ENCODE measurements around the gene TMEM273. TPM values are rescaled to one million over a fixed set of nuclear protein-coding genes. Genes with fewer than 3 reads are reported as not detected.

TMEM273 gene
- total RNA-seq, 4 donors from 2014 or later = 3.2 to 12.2 (median 7.1) TPM

DNA sequence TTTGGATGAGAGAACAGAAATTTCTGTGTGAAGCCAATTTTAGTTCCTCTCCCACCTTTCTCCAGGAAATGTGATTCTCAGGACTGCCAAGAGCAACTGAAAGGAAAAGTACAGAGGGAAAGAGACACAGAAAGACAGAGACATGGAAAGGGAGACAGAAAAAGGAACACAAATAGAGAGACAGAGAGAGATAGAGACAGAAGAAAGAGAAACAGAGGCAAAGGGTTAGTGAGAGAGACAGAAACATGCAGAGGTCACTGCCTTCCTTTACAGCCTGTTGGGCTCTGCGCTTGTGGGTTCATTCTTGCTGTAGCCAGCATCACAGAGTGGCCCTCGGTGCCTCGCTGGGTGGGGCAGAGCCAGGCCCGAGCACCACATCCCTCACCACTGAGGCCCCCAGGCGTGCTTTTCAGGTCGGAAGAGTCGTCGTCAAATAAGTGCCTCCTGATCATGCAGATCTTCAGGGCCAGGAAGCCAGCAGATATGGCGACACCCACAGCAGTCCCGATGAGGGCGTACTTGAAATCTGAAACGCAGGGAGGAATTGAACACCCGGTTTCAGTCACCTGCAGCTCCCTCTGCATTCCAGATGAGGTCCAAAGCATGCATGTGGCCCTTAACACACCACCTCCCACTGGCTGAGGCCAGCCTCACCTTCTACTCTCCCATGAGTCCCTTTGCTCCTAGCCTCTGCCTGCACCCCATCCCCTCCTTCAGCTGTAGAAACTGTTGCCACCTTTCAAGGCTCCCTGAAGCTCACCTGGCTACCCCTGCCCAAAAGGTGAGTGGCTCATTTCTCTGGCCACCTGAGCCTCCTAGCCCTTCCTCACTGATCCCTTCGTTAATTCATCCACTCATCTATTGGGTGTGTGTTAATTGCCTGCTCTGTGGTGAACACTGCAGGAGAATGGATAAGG lies 21.4 kb downstream of the TMEM273 start:
- WGBS, 2 donors = 73 to 82% methylated on average over 14 of the region's 14 CpGs
- no peak overlapping the region for H3K4me3 ChIP-seq (ENCODE audit: low read depth, poor library complexity, severe bottlenecking)
- TF ChIP-seq, protein P1, sequence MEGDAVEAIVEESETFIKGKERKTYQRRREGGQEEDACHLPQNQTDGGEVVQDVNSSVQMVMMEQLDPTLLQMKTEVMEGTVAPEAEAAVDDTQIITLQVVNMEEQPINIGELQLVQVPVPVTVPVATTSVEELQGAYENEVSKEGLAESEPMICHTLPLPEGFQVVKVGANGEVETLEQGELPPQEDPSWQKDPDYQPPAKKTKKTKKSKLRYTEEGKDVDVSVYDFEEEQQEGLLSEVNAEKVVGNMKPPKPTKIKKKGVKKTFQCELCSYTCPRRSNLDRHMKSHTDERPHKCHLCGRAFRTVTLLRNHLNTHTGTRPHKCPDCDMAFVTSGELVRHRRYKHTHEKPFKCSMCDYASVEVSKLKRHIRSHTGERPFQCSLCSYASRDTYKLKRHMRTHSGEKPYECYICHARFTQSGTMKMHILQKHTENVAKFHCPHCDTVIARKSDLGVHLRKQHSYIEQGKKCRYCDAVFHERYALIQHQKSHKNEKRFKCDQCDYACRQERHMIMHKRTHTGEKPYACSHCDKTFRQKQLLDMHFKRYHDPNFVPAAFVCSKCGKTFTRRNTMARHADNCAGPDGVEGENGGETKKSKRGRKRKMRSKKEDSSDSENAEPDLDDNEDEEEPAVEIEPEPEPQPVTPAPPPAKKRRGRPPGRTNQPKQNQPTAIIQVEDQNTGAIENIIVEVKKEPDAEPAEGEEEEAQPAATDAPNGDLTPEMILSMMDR (IDR thresholded peaks at IDR 0.05) = no peak
- TF ChIP-seq POLR2A (IDR thresholded peaks at IDR 0.05) = no peak
- intact Hi-C loops (cut with DNase I; ENCODE audit: low total_unique reads) = loop anchor here (10.0 kb wide), 1 partner anchor 192 kb away; no protein-coding TSS in a partner anchor
- no peak for DNase-seq (ENCODE audit: low spot score in 2 of 2)

DNA sequence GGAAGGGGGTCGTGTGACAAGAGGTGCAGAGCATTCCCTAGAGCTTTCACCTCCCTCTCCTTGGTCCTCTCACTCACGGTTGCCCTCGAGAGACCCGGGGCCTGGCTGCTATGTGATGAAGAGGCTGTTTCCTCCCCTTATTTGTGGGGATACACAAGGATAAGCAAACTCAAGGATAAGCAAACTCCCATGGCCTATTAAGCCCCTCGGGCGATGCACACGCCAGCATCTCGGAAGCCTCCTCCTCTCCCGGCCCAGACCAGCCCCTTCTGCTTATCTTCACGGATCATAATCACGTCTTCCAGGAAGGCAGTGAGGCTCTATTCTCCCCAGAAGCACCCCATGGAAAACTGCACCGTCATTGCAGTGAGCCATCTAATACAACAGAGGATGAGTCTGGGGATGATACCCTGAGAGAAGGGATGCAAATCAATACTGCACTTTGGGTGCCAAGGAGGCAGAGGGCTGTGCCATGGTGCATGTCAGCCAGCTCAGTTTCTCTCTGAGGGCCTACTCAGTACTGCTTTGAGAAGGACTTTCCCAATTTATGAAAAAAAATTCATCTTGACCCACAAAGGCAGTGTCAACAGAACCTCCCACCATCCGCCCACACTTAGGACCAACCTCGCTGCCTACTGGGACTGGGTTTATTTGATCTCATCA lies 22.2 kb downstream of the TMEM273 start:
- no peak for DNase-seq (ENCODE audit: low spot score in 2 of 2)
- TF ChIP-seq POLR2A (IDR thresholded peaks at IDR 0.05) = no peak
- TF ChIP-seq, protein P1 (IDR thresholded peaks at IDR 0.05) = no peak
- WGBS, 2 donors = 82 to 88% methylated on average over 14 of the region's 14 CpGs
- no peak overlapping the region for H3K4me3 ChIP-seq (ENCODE audit: low read depth, poor library complexity, severe bottlenecking)
- intact Hi-C loops (cut with DNase I; ENCODE audit: low total_unique reads) = loop anchor here (10.0 kb wide), 1 partner anchor 191 kb away; no protein-coding TSS in a partner anchor

DNA sequence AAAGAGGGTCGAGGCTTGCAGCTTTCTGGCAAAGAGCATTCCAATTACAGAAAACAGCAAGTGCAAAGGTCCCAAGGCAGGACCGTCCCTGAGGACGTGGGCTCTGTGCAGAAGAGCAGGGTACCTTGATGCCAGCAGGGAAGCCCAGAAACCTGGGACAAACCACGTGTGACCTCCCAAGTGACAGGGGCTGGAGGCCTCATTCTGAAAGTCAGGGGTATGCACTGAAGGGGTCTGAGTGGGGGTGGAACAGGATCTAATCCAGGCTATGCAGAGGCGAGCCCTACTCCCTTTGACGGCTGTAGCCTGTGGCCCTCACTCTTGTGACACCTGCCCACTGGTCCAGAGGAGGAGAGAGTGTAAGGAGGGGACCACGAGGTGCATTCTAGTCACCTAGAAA lies 22.9 kb downstream of the TMEM273 start:
- intact Hi-C loops (cut with DNase I; ENCODE audit: low total_unique reads) = loop anchor here (10.0 kb wide), 1 partner anchor 190 kb away; no protein-coding TSS in a partner anchor
- no peak for DNase-seq (ENCODE audit: low spot score in 2 of 2)
- WGBS, 2 donors = 83 to 88% methylated on average over 7 of the region's 7 CpGs
- no peak overlapping the region for H3K4me3 ChIP-seq (ENCODE audit: low read depth, poor library complexity, severe bottlenecking)
- no peak for TF ChIP-seq POLR2A (IDR thresholded peaks at IDR 0.05)
- TF ChIP-seq, protein P1 (IDR thresholded peaks at IDR 0.05) = no peak

DNA sequence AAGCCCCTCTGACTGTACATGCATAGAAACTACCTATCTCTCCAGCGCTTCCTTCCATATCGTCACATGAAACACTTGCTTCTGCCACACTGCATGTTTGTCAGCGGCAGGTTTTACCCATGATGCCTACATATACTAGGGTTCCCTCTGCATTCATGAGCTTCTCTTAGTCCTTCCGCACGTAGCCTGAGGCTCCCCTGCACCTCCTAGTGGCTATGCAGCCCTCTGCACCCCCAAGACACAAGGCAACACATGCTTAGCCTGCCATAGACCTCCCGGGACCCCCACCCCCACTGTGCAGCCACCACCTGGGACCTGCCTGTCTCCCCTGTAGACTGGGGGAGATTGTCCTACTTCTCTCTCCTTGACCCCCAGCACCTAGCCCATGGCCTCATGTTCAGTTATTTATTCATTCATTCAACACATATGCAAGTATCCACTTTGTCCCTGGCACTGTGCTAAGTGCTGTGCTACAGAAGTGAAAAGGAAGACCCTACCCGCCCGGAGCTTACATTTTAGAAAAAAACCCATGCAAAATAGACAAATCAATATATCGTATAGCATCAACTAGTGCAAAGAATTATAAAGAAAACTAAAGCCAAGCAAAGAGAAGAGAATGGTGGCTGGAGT lies 23.5 kb downstream of the TMEM273 start:
- no peak overlapping the region for H3K4me3 ChIP-seq (ENCODE audit: low read depth, poor library complexity, severe bottlenecking)
- 68 to 81% methylated on average over 9 of the region's 9 CpGs for WGBS, 2 donors
- intact Hi-C loops (cut with DNase I; ENCODE audit: low total_unique reads) = loop anchor here (10.0 kb wide), 1 partner anchor 190 kb away; no protein-coding TSS in a partner anchor
- no peak for DNase-seq (ENCODE audit: low spot score in 2 of 2)
- TF ChIP-seq, protein P1 (IDR thresholded peaks at IDR 0.05) = no peak
- TF ChIP-seq POLR2A (IDR thresholded peaks at IDR 0.05) = no peak

DNA sequence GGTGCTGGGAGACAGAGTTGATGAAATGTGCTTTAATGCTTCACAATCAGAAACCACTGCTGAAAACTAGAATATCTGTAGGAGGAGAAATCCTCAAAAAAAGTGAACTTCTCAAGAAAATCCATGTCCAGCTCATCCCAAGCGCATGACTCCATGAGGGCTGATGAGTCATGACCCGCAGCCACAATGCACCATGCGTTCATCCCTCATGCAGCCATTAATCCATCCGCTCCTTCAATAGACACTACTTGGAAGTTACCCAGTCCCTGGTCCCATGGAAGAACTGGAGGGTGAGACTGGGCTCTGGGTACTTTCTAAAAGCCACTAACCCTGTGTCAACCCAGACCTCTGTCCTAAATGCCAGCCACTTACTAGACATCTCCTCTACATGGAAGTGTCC lies 24.4 kb downstream of the TMEM273 start:
- DNase-seq (ENCODE audit: low spot score in 2 of 2) = no peak
- 94 to 98% methylated on average over 4 of the region's 4 CpGs for WGBS, 2 donors
- intact Hi-C loops (cut with DNase I; ENCODE audit: low total_unique reads) = loop anchor here (10.0 kb wide), 1 partner anchor 189 kb away; no protein-coding TSS in a partner anchor
- TF ChIP-seq POLR2A (IDR thresholded peaks at IDR 0.05) = no peak
- TF ChIP-seq, protein P1 (IDR thresholded peaks at IDR 0.05) = no peak
- no peak overlapping the region for H3K4me3 ChIP-seq (ENCODE audit: low read depth, poor library complexity, severe bottlenecking)

Measured in lower leg skin (tissue), 4 donors.